GM21576 (cell line): Measurements from ENCODE around the gene PIGT.
A peak's percentile ranks its signal among the peaks of the same experiment; 100 is the strongest.

Experiments
- ATAC-seq: cut with Tn5 transposase; IDR thresholded peaks from one replicate; pipeline ENCODE4 v1.9.1; 2021; ENCODE audit warnings: mild to moderate bottlenecking, moderate library complexity; ENCODE audit not compliant: unreplicated experiment

The PIGT gene

DNA sequence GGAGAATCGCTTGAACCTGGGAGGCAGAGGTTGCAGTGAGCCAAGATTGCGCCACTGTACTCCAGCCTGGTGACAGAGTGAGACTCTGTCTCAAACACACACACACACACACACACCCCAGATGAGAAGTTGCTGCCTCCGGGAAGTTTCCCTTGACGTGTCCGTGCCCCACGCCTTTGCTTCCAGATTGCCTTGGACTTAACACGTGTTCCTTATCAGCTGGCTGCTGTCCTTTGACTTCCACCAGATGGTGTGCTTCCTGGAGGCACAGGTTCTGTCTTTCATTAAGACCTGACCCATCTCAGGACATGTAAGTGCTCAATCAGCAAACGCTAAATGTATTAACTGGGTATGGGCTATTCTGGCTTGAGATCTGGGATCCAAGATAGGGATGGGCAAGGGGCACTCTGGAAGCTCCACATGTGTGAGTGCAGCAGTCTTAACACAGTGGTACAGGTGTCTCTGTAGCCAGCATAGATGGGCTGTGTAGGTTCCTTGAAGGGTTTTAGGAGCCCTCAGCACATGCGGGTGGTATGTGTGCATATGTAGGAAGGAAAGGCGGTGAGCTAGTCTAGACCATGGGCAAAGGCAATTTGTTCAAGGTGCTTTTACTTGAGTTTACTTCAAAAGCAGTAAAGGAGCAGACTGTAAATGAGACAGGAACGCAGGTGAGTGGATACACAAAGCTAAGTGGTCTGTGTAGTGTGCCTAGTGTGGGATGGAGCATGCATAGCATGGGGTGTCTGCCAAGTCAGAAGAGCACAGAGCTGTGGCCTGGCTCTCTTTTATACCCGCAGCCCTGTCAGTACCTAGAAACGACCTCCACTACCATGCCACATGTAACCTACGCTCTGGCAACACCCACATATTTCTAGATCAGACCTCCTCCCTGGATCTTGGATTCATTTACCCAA is 11.6 kb downstream of the PIGT start:
- ATAC-seq: no peak

GRCh38 chr20:45429618-45430017 is 13.7 kb downstream of the PIGT start:
- ATAC-seq: no peak

DNA sequence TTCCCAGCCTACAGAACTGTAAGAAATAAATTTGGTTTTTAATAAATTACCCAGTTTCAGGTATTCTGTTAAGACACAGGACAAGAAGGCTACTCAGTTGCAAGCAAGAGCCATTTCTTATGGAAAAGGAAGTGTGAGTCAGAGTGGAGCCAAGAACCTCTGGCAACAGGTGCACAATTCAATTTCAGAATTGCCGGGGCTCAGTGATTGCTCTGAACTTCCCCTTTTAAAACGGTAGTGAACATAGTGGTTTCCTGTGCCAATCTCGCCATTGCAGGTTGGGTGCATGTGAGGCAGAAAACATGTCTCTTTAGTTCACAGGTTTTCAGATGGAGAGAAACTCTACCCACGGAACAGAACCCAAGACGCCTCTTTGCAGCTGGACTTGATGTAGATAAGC is 16.4 kb downstream of the PIGT start:
- peak; percentile 80 for ATAC-seq

- ATAC-seq: no peak
Observed at GRCh38 chr20:45433316-45433715, 17.4 kb downstream of the PIGT start.

DNA sequence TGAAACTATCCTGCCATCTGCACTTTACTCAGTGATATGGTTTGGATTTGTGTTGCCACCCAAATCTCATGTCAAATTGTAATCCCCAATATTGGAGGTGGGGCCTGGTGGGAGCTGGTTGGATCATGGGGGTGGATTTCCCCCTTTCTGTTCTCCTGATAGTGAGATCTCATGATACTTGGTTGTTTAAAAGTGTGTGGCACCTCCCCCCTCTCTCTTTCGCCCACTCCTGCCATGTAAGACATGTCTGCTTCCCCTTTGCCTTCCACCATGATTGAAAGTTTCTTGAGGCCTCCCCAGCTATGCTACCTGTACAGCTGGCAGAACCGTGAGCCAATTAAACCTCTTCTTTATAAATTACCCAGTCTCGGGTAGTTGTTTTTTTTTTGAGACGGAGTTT is 18.0 kb downstream of the PIGT start:
- ATAC-seq: no peak

GRCh38 chr20:45436732-45437485 is 21.0 kb downstream of the PIGT start:
- peak; percentile 73 for ATAC-seq

- ATAC-seq: no peak
Observed at GRCh38 chr20:45440424-45440823, 24.5 kb downstream of the PIGT start.

DNA sequence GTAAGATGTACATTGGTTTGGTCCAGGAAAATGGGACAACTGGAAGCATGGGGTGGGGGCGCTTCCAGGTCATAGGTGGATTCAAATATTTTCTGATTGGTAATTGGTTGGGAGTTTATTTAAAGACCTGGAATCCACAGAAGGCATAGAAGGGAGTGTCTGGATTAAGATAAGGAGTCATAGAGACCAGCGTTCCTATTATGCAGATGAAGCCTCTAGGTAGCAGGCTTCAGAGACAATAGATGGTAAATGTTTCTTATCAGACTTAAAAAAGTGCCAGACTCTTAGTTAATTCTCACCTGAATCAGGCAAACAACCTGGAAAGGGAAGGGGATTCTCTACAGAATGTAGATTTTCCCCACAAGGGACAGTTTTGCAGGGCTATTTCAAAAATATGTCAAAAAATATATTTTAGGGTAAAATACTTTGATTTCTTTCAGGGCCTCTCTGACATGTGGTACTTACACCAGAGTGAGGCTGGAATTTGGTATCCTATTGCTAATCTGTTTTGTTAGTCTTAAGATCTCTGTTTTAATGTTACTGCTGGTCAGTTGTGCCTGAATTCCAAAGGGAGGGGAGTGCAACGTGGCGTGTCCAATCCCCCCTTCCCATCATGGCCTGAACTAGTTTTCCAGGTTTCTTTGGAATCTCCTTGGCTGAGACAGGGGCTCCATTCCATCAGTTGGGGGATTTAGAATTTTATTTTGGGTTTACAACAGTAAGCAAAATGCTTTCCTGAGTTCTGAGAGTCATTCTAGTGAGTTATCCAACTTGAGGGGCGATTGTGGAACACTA is 25.1 kb downstream of the PIGT start:
- no peak for ATAC-seq

GRCh38 chr20:45441746-45442145 is 25.8 kb downstream of the PIGT start:
- ATAC-seq: no peak

DNA sequence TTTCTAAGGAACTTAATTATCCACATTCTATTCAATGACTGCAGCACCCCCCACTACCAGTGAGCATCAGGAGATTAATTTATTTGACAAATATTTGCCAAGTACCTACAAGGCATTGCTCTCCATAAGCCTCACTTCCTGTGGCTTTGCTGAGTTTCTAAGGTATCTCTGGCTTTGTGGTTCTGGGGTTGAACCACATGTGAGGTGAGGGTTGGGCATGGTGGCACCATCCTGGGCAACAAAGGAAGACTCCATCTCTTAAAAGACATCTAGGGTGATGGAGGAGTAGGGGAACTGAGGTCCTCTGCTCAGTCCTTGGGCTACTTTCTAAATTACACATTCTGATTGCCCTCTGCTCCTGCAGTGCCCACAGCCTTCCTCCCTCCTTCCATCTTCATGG is 28.1 kb downstream of the PIGT start:
- ATAC-seq: no peak

- no peak for ATAC-seq
Observed at GRCh38 chr20:45445805-45446562, 30.0 kb downstream of the PIGT start.

DNA sequence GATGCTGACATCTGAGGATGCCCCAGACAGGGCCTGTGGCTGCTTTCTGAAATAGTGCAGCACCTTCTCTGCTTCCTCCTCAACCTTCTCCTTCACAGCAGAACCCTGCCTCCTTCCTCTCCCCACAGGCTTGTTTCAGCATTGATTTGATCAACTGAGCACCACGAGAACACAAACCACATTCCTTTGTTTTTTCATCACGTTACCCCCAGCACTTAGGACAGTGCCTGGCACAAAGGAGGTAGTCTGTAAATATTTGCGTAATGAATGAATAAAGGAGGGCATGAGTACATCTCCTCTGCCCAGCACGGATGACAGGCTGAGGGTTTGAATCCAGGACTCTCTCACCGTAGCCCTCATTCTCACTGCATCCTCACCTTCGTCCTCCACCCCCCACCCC is 32.3 kb downstream of the PIGT start:
- ATAC-seq: no peak

DNA sequence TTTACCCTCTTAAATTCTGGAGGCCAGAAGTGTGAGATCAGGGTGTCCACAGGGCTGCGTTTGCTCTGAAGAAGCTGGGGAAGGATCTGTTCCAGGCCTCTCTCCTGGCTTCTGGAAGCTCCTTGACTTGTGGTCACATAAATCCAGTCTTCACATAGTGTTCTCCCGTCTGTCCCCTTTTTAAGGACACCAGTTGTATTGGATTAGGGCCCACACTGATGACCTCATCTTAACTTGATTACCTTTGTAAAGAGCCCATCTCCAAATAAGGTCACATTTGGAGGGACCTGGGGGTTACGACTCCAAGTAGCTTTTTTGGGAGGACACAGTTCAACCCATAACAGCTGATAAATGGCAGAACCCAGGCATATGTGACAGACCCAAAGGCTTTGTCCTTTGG is 33.6 kb downstream of the PIGT start:
- ATAC-seq: no peak

- ATAC-seq: no peak
Observed at GRCh38 chr20:45450097-45450818, 34.3 kb downstream of the PIGT start.

DNA sequence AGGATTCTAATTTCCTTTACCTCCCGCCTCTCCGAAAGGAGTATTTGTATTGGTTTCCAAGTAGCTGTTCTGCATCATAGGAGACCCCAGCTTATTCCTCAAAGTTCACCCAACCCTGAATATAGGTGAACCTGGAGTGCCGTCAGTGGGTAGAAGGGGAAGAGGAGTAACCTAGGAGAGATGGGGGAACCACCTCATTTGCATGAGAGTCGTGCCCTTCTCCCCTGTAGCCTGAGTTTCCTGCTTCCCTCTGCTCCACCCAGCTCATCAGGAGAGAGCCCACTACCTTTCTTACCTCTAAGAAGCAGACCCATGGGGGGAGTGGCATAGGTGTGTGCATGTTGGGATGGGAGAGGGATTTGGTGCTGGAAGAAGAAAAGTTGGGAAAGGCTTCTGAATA is 36.3 kb downstream of the PIGT start:
- ATAC-seq: no peak

- no peak for ATAC-seq
Observed at GRCh38 chr20:45452772-45453691, 37.1 kb downstream of the PIGT start.

GRCh38 chr20:45456632-45457031 is 40.7 kb downstream of the PIGT start:
- no peak for ATAC-seq

GRCh38 chr20:45459606-45460005 is 43.7 kb downstream of the PIGT start:
- no peak for ATAC-seq

- ATAC-seq: no peak
Observed at GRCh38 chr20:45461225-45461624, 45.3 kb downstream of the PIGT start.
